ENCODE results near the gene FAM240A.
A peak's percentile ranks its signal among the peaks of the same experiment; 100 is the strongest.

FAM240A gene

GRCh38 chr3:46670891-46671427 is 58.6 kb downstream of the FAM240A start:
- Mint-ChIP-seq H3K4me3 (no peak overlapping the region), H3K9me3 (no peaks in the 10 kb centered on the region), H3K4me1 (peaks cover 9% of the 10 kb centered on the region), H3K36me3 (ENCODE audit: low read depth) (no peaks in the 10 kb centered on the region), H3K27ac (no peak overlapping the region), H3K27me3 (ENCODE audit: low read depth) (peaks cover 42% of the 10 kb centered on the region)
- TF ChIP-seq CTCF (IDR thresholded peaks at IDR 0.05; ENCODE audit: unreplicated experiment in 3 of 3), result no peak

- H3K36me3 Mint-ChIP-seq (ENCODE audit: low read depth), result no peaks in the 10 kb centered on the region
- no peak overlapping the region for H3K27ac Mint-ChIP-seq
- no peak overlapping the region for H3K4me3 Mint-ChIP-seq
- H3K9me3 Mint-ChIP-seq, result no peaks in the 10 kb centered on the region
- H3K27me3 Mint-ChIP-seq (ENCODE audit: low read depth), result peaks cover 40% of the 10 kb centered on the region
- TF ChIP-seq CTCF (IDR thresholded peaks at IDR 0.05; ENCODE audit: unreplicated experiment in 3 of 3), result no peak
- peaks cover 3% of the 10 kb centered on the region for H3K4me1 Mint-ChIP-seq
Observed at GRCh38 chr3:46671541-46672348, 59.4 kb downstream of the FAM240A start.

GRCh38 chr3:46672349-46672695 is 60.0 kb downstream of the FAM240A start:
- Mint-ChIP-seq H3K4me3 (no peak overlapping the region), H3K36me3 (ENCODE audit: low read depth) (no peaks in the 10 kb centered on the region), H3K27me3 (ENCODE audit: low read depth) (peaks cover 39% of the 10 kb centered on the region), H3K9me3 (no peaks in the 10 kb centered on the region), H3K4me1 (peaks cover 1% of the 10 kb centered on the region), H3K27ac (no peak overlapping the region)
- TF ChIP-seq CTCF (IDR thresholded peaks at IDR 0.05; ENCODE audit: unreplicated experiment in 3 of 3), result no peak

GRCh38 chr3:46673151-46674030 is 61.1 kb downstream of the FAM240A start:
- no peak for TF ChIP-seq CTCF (IDR thresholded peaks at IDR 0.05; ENCODE audit: unreplicated experiment in 3 of 3)
- Mint-ChIP-seq H3K9me3 (no peaks in the 10 kb centered on the region), H3K36me3 (ENCODE audit: low read depth) (no peaks in the 10 kb centered on the region), H3K27me3 (ENCODE audit: low read depth) (peaks cover 37% of the 10 kb centered on the region), H3K27ac (no peak overlapping the region), H3K4me3 (no peak overlapping the region), H3K4me1 (peaks cover 6% of the 10 kb centered on the region)

GRCh38 chr3:46674031-46674845 is 61.9 kb downstream of the FAM240A start:
- peaks cover 36% of the 10 kb centered on the region for H3K27me3 Mint-ChIP-seq (ENCODE audit: low read depth)
- no peak overlapping the region for H3K4me3 Mint-ChIP-seq
- no peaks in the 10 kb centered on the region for H3K9me3 Mint-ChIP-seq
- H3K27ac Mint-ChIP-seq, result no peak overlapping the region
- H3K4me1 Mint-ChIP-seq, result peaks cover 6% of the 10 kb centered on the region
- TF ChIP-seq CTCF (IDR thresholded peaks at IDR 0.05; ENCODE audit: unreplicated experiment in 3 of 3), result peak in 1 of 3 experiments; percentile 9
- H3K36me3 Mint-ChIP-seq (ENCODE audit: low read depth), result no peaks in the 10 kb centered on the region

Measured in nephron (organoid).